ENCODE data around the gene FUBP1.

FUBP1 gene

DNA sequence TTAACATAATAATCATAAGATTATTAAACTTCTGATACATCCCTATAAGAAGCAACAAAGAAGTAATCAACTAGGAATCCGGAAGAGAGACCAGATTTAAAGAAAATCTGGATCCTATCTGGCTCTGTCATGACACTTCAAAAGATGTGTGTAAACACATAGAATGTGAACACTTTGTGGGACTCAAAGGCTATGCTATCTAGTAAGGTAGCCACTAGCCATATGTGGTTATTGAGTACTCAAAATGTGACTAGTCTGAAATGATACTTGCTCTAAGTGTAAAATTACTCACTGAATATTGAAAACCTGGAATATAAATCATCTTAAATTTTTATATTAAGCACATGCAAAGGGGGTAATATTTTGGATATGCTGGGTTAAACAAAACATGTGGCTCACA is 8.7 kb downstream of the FUBP1 start:
- ChIA-PET CTCF (no interaction called here), POLR2A (interaction anchor here (0.5 to 1.0 kb wide), 3 partner anchors 11 to 201 kb away, joined by 3 read pairs; no protein-coding TSS in a partner anchor)
- DNase-seq (ENCODE audit: extremely low spot score), result no peak
- TF ChIP-seq, protein P1, sequence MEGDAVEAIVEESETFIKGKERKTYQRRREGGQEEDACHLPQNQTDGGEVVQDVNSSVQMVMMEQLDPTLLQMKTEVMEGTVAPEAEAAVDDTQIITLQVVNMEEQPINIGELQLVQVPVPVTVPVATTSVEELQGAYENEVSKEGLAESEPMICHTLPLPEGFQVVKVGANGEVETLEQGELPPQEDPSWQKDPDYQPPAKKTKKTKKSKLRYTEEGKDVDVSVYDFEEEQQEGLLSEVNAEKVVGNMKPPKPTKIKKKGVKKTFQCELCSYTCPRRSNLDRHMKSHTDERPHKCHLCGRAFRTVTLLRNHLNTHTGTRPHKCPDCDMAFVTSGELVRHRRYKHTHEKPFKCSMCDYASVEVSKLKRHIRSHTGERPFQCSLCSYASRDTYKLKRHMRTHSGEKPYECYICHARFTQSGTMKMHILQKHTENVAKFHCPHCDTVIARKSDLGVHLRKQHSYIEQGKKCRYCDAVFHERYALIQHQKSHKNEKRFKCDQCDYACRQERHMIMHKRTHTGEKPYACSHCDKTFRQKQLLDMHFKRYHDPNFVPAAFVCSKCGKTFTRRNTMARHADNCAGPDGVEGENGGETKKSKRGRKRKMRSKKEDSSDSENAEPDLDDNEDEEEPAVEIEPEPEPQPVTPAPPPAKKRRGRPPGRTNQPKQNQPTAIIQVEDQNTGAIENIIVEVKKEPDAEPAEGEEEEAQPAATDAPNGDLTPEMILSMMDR (IDR thresholded peaks at IDR 0.05; ENCODE audit: control extremely low read depth, extremely low read depth, low read depth, missing control alignments), result no peak

DNA sequence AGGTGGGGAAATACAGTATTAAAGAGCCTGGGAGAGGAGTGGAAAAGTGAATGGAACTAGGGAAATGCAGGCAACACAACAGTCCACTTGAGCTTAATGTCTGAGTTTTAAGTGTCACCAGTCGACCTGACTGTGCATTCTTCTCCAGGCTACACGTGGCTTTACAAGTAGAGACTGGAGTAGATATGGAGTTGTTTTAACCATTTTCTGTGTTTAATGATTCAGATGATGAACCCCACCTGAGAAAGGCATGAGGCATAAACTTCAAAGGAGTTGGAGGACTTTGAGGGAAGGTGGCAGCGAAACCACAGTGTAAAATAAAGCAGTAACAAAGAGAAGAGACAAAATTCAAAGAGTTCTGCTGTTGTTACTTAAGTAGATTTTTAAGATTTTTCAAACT is 12.6 kb downstream of the FUBP1 start:
- TF ChIP-seq, protein P1 (IDR thresholded peaks at IDR 0.05; ENCODE audit: control extremely low read depth, extremely low read depth, low read depth, missing control alignments), result no peak
- no peak for DNase-seq (ENCODE audit: extremely low spot score)
- ChIA-PET CTCF (interaction anchor here (1.8 to 4.6 kb wide), 3 partner anchors 11 to 149 kb away, joined by 4 to 26 read pairs (median 9); partner anchors contain the start of gene FUBP1), POLR2A (interaction anchor here (2.3 kb wide), 1 partner anchor 12 kb away, joined by 9 read pairs; the partner anchor contains the start of gene FUBP1)

DNA sequence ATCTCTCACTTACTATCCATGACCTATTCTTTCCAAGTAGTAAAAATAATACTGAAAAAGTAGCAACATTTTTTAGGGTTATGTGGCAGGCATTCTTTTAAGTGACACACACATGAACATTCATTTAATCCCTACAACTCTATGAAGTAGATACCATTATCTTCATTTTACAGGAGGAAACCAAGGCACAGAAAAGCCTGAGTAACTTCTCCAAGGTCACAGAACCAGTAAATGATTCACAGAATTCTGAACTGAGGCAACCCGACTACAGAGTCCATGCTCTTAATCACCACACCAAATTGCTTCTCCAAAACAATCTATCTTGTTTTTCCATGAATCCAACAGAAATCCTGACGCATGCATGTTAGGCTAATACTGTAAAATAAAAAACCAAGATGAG is 17.5 kb downstream of the FUBP1 start:
- DNase-seq (ENCODE audit: extremely low spot score), result no peak
- TF ChIP-seq, protein P1 (IDR thresholded peaks at IDR 0.05; ENCODE audit: control extremely low read depth, extremely low read depth, low read depth, missing control alignments), result no peak
- ChIA-PET CTCF (interaction anchor here (1.5 to 1.6 kb wide), 2 partner anchors 10 to 13 kb away, joined by 3 to 4 read pairs; no protein-coding TSS in a partner anchor), POLR2A (no interaction called here)

DNA sequence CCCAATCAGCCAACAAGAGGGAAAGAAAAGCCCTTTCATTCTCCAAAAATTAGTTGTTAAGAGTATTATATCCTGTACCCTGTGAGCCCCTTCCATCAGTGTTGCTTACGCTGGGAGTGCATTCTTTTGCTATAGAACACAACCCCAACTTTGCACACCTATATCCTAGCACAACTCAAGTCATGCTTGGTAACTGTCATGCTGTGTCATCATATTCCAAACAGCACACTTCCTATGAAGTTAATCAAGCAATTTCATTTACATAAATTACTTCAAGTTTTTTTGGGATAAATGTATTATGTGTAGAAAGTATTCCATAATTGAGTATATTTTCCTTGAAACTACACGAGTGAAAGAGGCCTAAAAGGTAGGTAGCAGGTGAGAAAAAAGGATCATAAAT is 20.0 kb downstream of the FUBP1 start:
- TF ChIP-seq, protein P1 (IDR thresholded peaks at IDR 0.05; ENCODE audit: control extremely low read depth, extremely low read depth, low read depth, missing control alignments), result no peak
- POLR2A ChIA-PET, result interaction anchor here (1.4 kb wide), 1 partner anchor 12 kb away, joined by 3 read pairs; no protein-coding TSS in a partner anchor
- CTCF ChIA-PET, result no interaction called here
- DNase-seq (ENCODE audit: extremely low spot score), result no peak

DNA sequence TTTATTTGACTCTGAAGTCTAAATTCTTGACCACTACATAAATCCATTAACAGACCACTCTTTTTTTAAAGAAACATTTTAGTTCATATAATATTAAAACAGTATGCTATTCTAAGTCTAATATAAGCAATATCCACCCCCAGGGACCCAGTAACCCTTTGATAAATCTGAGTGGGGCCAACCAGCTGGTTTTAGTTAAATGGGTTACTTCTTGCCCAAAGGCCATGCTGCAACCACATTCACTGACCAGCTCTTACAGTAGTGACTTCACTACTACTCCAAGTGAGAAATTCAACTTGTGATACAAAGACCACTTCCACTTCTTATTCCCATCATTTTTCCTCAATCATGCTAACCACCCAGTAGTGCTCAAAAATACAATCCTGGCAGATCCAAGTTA is 20.5 kb downstream of the FUBP1 start:
- POLR2A ChIA-PET, result no interaction called here
- TF ChIP-seq, protein P1 (IDR thresholded peaks at IDR 0.05; ENCODE audit: control extremely low read depth, extremely low read depth, low read depth, missing control alignments), result no peak
- CTCF ChIA-PET, result no interaction called here
- DNase-seq (ENCODE audit: extremely low spot score), result no peak

DNA sequence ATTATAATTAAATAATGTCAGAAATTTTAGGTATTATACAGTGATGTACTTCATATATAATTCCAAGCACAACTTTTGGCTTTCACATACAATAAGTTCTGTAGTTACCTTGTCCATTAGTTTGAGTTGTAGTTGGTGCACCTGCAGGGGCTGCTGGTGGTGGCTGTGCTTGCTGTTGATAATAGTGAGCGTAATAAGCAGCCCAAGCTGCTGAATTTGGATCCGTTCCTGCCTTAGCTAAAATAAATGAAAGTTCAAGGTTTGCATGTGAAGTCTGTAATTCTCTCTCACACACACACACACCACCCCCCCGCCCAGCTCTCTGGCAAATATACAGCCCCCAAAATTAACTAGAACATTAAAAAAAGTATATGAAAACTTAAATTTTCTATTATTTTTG is 22.4 kb downstream of the FUBP1 start:
- ChIA-PET POLR2A (interaction anchor here (0.6 to 1.2 kb wide), 2 partner anchors 18 to 255 kb away, joined by 3 to 11 read pairs; no protein-coding TSS in a partner anchor), CTCF (interaction anchor here (1.0 to 4.1 kb wide), 4 partner anchors 9 to 22 kb away, joined by 4 to 26 read pairs (median 11); partner anchors contain the start of gene FUBP1)
- TF ChIP-seq, protein P1 (IDR thresholded peaks at IDR 0.05; ENCODE audit: control extremely low read depth, extremely low read depth, low read depth, missing control alignments), result no peak
- no peak for DNase-seq (ENCODE audit: extremely low spot score)

Data from GM10248 (cell line).